Measurements from ENCODE around the gene MOV10L1.
"Not testable (repeated sequence)": the region's sequence is repeated elsewhere in the genome, so short reads cannot be mapped to it uniquely, and the experiment has no call there.

MOV10L1 gene

GRCh38 chr22:50161508-50162390 lies 71.9 kb downstream of the MOV10L1 start:
- no peak for DNase-seq

- no peak for DNase-seq
Measured at GRCh38 chr22:50162391-50162956, 72.7 kb downstream of the MOV10L1 start.

GRCh38 chr22:50165436-50166123 lies 75.8 kb downstream of the MOV10L1 start:
- DNase-seq: no peak

- no peak for DNase-seq
Measured at GRCh38 chr22:50167689-50168489, 78.1 kb downstream of the MOV10L1 start.

- DNase-seq: not testable (repeated sequence)
Measured at GRCh38 chr22:50168490-50169180, 78.8 kb downstream of the MOV10L1 start.

- no peak for DNase-seq
Measured at GRCh38 chr22:50169181-50169759, 79.5 kb downstream of the MOV10L1 start.

- DNase-seq: no peak
Measured at GRCh38 chr22:50169774-50170341, 80.1 kb downstream of the MOV10L1 start.

- DNase-seq: no peak
Measured at GRCh38 chr22:50170453-50171318, 80.9 kb downstream of the MOV10L1 start, which contains the start of gene PANX2. Gene PANX2 (plus strand): TSS chr22:50170731. CDS start chr22:50170731, 0 bp downstream.

- no peak for DNase-seq
Measured at GRCh38 chr22:50171319-50171964, 81.6 kb downstream of the MOV10L1 start.

GRCh38 chr22:50171965-50172421 lies 82.2 kb downstream of the MOV10L1 start:
- no peak for DNase-seq

GRCh38 chr22:50173311-50173982 lies 83.6 kb downstream of the MOV10L1 start:
- no peak for DNase-seq

GRCh38 chr22:50173983-50174355 lies 84.2 kb downstream of the MOV10L1 start:
- no peak for DNase-seq

- no peak for DNase-seq
Measured at GRCh38 chr22:50174382-50175190, 84.8 kb downstream of the MOV10L1 start.

- no peak for DNase-seq
Measured at GRCh38 chr22:50175191-50175461, 85.3 kb downstream of the MOV10L1 start.

- no peak for DNase-seq
Measured at GRCh38 chr22:50175921-50176849, 86.4 kb downstream of the MOV10L1 start.

- no peak for DNase-seq
Measured at GRCh38 chr22:50176850-50177536, 87.2 kb downstream of the MOV10L1 start.
